Medulla oblongata (tissue), 1 donor: ENCODE measurements around the gene LAMTOR5.

Source experiments
- DNase-seq: peaks from one replicate; pipeline ENCODE4 v3.0.0-alpha.2; 2015; ENCODE audit errors: extremely low spot score

The LAMTOR5 gene

GRCh38 chr1:110387048-110387754, 20.3 kb downstream of the LAMTOR5 start:
- DNase-seq, result no peak

GRCh38 chr1:110385369-110385768, 22.1 kb downstream of the LAMTOR5 start:
- no peak for DNase-seq

GRCh38 chr1:110384581-110385321, 22.7 kb downstream of the LAMTOR5 start:
- no peak for DNase-seq

GRCh38 chr1:110383251-110383990, 24.1 kb downstream of the LAMTOR5 start:
- no peak for DNase-seq

- DNase-seq, result no peak
Observed at GRCh38 chr1:110380672-110381283, 26.7 kb downstream of the LAMTOR5 start.

- DNase-seq, result no peak
Observed at GRCh38 chr1:110375490-110375889, 32.0 kb downstream of the LAMTOR5 start.

GRCh38 chr1:110370827-110371226, 36.7 kb downstream of the LAMTOR5 start:
- no peak for DNase-seq

- DNase-seq, result no peak
Observed at GRCh38 chr1:110364221-110364620, 43.3 kb downstream of the LAMTOR5 start.

GRCh38 chr1:110361856-110362255, 45.6 kb downstream of the LAMTOR5 start:
- no peak for DNase-seq

GRCh38 chr1:110360431-110360830, 47.1 kb downstream of the LAMTOR5 start:
- no peak for DNase-seq

- no peak for DNase-seq
Observed at GRCh38 chr1:110356379-110356778, 51.1 kb downstream of the LAMTOR5 start.

- no peak for DNase-seq
Observed at GRCh38 chr1:110355321-110355720, 52.2 kb downstream of the LAMTOR5 start.
